ENCODE data around the gene SPATS1. TPM values are rescaled to one million over a fixed set of nuclear protein-coding genes. Genes with fewer than 3 reads are reported as not detected.

Gene SPATS1
- total and polyA plus RNA-seq, 2 of the 4 experiments (the other 2 are of a cell fraction): not detected

DNA sequence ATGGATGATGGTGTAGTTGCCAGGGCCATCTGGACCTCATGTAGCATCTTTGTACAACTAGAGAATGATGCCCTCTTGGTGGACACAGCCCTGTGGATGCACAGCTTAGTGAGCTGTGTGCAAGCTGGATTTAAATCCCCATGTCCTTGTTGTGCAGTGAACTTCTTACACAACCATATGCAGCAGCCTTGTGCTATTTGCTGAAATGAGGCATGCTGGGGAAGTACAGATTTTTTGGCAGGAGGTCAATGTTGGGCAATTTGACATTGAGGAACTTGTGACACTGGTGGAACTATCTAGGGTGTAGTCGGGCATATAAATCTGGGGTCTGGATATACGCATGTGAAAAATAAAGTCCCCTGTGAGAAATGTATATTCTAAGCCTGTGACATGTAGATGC, 39.3 kb downstream of the SPATS1 start:
- H2AK5ac ChIP-seq (ENCODE audit: low read depth, low read length): no peak overlapping the region
- no peak overlapping the region for H3K23ac ChIP-seq (ENCODE audit: low read depth, low read length)
- no peak overlapping the region for H2BK15ac ChIP-seq (ENCODE audit: low read depth, low read length)
- H2AFZ ChIP-seq (replicated peaks; ENCODE audit: low read length, poor library complexity): no peak overlapping the region
- H4K20me1 ChIP-seq (ENCODE audit: insufficient read depth, low read length): no peaks in the 10 kb centered on the region
- WGBS, 2 experiments (ENCODE audit: extremely low coverage in 2 of 2, insufficient read length in 1 of 2): no CpG with 5 or more reads among the region's 2 CpGs
- 0 out of 2 replicates have a peak, but pooled peaks cover 1% of the 10 kb centered on the region for H3K4me1 ChIP-seq (ENCODE audit: control insufficient read depth, insufficient read depth, low read length)
- ChIA-PET CTCF (no interaction called here), POLR2A (ENCODE audit: unreplicated experiment) (no interaction called here)
- H3K79me1 ChIP-seq (ENCODE audit: low read depth in 1 of 2, low read length in 2 of 2): peaks cover 0 to 1% of the 10 kb centered on the region in 2 experiments; a peak in 1 of 4 replicates
- ATAC-seq (ENCODE audit: low read depth) (no peak), DNase-seq (no peak)
- H4K8ac ChIP-seq (ENCODE audit: low read depth in 2 of 2, low read length in 2 of 2): no peak overlapping the region
- H2BK5ac ChIP-seq (ENCODE audit: low read depth, low read length, poor library complexity, severe bottlenecking): no peak overlapping the region
- H3K36me3 ChIP-seq (ENCODE audit: control insufficient read depth, insufficient read depth, low read length): no peaks in the 10 kb centered on the region
- dilution Hi-C loops (cut with HindIII; ENCODE audit: low sequenced_read_pairs, unreplicated experiment) (no loop called here), intact Hi-C loops (cut with micrococcal nuclease) (no loop called here), in situ Hi-C loops (cut with MboI; ENCODE audit: low sequenced_read_pairs) (no loop called here)
- no peak overlapping the region for H3K18ac ChIP-seq (ENCODE audit: low read depth, low read length)
- H3K9ac ChIP-seq (ENCODE audit: low read depth, low read length): no peak overlapping the region; the same call in 1 of the 2 replicates
- no peak overlapping the region for H3K56ac ChIP-seq (ENCODE audit: extremely low read depth, insufficient read depth, low read length)
- H4K5ac ChIP-seq (ENCODE audit: low read depth, low read length): no peak overlapping the region
- no peaks in the 10 kb centered on the region for H3K9me1 ChIP-seq (ENCODE audit: insufficient read depth, low read length)
- no TSS peak for BruUV-seq (replicated peaks)
- no peak overlapping the region for H3K4ac ChIP-seq (ENCODE audit: low read depth, low read length)
- no peak overlapping the region for H3K4me3 ChIP-seq (ENCODE audit: insufficient read depth, low read depth, low read length)
- H3K14ac ChIP-seq (replicated peaks; ENCODE audit: low read depth, low read length): no peak overlapping the region
- no peak overlapping the region for H4K91ac ChIP-seq (ENCODE audit: insufficient read depth, low read depth, low read length)
- H2BK120ac ChIP-seq (ENCODE audit: low read depth, low read length): no peak overlapping the region
- no peak overlapping the region for H3K4me2 ChIP-seq (ENCODE audit: low read depth, low read length)
- no peak overlapping the region for H2BK20ac ChIP-seq (ENCODE audit: low read depth, low read length)
- TF ChIP-seq MXI1 (IDR thresholded peaks at IDR 0.05; ENCODE audit: borderline replicate concordance, low read depth, low read length): no peak
- TF ChIP-seq CHD1 (IDR thresholded peaks at IDR 0.05; ENCODE audit: low read depth, low read length): no peak
- TF ChIP-seq RCOR1 (IDR thresholded peaks at IDR 0.05; ENCODE audit: insufficient replicate concordance, low read length): no peak
- TF ChIP-seq, protein P1, sequence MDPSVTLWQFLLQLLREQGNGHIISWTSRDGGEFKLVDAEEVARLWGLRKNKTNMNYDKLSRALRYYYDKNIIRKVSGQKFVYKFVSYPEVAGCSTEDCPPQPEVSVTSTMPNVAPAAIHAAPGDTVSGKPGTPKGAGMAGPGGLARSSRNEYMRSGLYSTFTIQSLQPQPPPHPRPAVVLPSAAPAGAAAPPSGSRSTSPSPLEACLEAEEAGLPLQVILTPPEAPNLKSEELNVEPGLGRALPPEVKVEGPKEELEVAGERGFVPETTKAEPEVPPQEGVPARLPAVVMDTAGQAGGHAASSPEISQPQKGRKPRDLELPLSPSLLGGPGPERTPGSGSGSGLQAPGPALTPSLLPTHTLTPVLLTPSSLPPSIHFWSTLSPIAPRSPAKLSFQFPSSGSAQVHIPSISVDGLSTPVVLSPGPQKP (IDR thresholded peaks at IDR 0.05; ENCODE audit: borderline replicate concordance, low read depth, low read length): no peak
- TF ChIP-seq NFE2L2 (IDR thresholded peaks at IDR 0.05; ENCODE audit: low read depth, low read length): no peak
- TF ChIP-seq MAZ (IDR thresholded peaks at IDR 0.05; ENCODE audit: borderline replicate concordance, low read depth, low read length): no peak
- no peak overlapping the region for H3K27ac ChIP-seq (ENCODE audit: insufficient read depth, low read length)
- H3K9me3 ChIP-seq (ENCODE audit: control insufficient read depth, insufficient read depth, low read length): no peaks in the 10 kb centered on the region
- peaks cover 28% of the 10 kb centered on the region for H3K27me3 ChIP-seq (ENCODE audit: control insufficient read depth, insufficient read depth, low read length)
- H2AK9ac ChIP-seq (replicated peaks; ENCODE audit: low read depth, low read length, poor library complexity): no peak overlapping the region
